SK-N-SH (cell line): Measurements from ENCODE around the gene ZBTB43. TPM values are rescaled to one million over a fixed set of nuclear protein-coding genes. Genes with fewer than 3 reads are reported as not detected.

Experiments used
- CTCF ChIA-PET: fragments of 300-600, 350-600 bp; formaldehyde crosslinking; extraction: SDS; loops from one replicate; lab custom pipeline; 2021; lab: Yijun Ruan, JAX
- POLR2A ChIA-PET: fragments of 350-600 bp; sonication (Branson Sonifier 250); formaldehyde crosslinking; extraction: SDS; loops from one replicate; lab custom pipeline; 2020; ENCODE audit warnings: antibody characterized with exemption, inconsistent platforms; lab: Yijun Ruan, JAX
- DNase-seq: peaks from one replicate; pipeline ENCODE4 v3.0.0; 2012
- H2AFZ ChIP-seq: fragments of 200-600 bp; sonication (generic); 2 replicates; pipeline ENCODE4 v1.8.1; 2016; ENCODE audit warnings: antibody characterized with exemption, mild to moderate bottlenecking, low read depth
- H3F3A ChIP-seq: fragments of 200-600 bp; sonication (generic); replicated peaks from 2 replicates; pipeline ENCODE3; 2016; ENCODE audit warnings: antibody characterized with exemption, mild to moderate bottlenecking; ENCODE audit not compliant: insufficient read depth
- H3K27ac ChIP-seq, 2 experiments: fragments of 200-500 bp in 1 of 2; fragments of 200-600 bp in 1 of 2; sonication (Bioruptor generic) in 1 of 2; sonication (generic), shearing (Covaris generic) in 1 of 2; 2 replicates each; pipeline versions ENCODE4 v1.5.1 to v1.6.1; 2014 to 2016; ENCODE audit warnings: low read depth in 2 of 2, inconsistent platforms in 1 of 2, low read length in 1 of 2, mild to moderate bottlenecking in 1 of 2, mixed read lengths in 1 of 2
- H3K27me3 ChIP-seq: fragments of 200-600 bp; sonication (generic), shearing (Covaris generic); 2 replicates; pipeline ENCODE4 v1.6.1; 2016; ENCODE audit warnings: mixed run types; ENCODE audit not compliant: insufficient read depth
- H3K36me3 ChIP-seq, 2 experiments: fragments of 200-500 bp in 1 of 2; fragments of 200-600 bp in 1 of 2; sonication (Bioruptor generic) in 1 of 2; sonication (generic) in 1 of 2; replicated peaks in 1 of 2; 2 replicates each; pipeline versions ENCODE3 to v1.5.1; 2014 to 2016; ENCODE audit warnings: low read length in 1 of 2, mild to moderate bottlenecking in 1 of 2; ENCODE audit not compliant: insufficient read depth in 2 of 2, control insufficient read depth in 1 of 2
- H3K4me1 ChIP-seq, 2 experiments: fragments of 200-500 bp in 1 of 2; fragments of 200-600 bp in 1 of 2; sonication (Bioruptor generic) in 1 of 2; sonication (generic), shearing (Covaris generic) in 1 of 2; 2 replicates each; pipeline versions ENCODE4 v1.5.1 to v1.6.1; 2014 to 2016; ENCODE audit warnings: low read depth in 1 of 2, low read length in 1 of 2, mixed run types in 1 of 2; ENCODE audit not compliant: insufficient read depth in 2 of 2, control insufficient read depth in 1 of 2
- H3K4me2 ChIP-seq: fragments of 200-600 bp; sonication (generic), shearing (Covaris generic); 2 replicates; pipeline ENCODE4 v1.6.1; 2017; ENCODE audit warnings: mixed run types
- H3K4me3 ChIP-seq, 2 experiments: fragments of 200-500 bp in 1 of 2; fragments of 200-600 bp in 1 of 2; sonication (Bioruptor generic) in 1 of 2; sonication (generic), shearing (Covaris generic) in 1 of 2; 2 replicates each; pipeline versions ENCODE4 v1.5.1 to v1.8.1; 2014 to 2016; ENCODE audit warnings: low read depth in 2 of 2, inconsistent platforms in 1 of 2, low read length in 1 of 2, mild to moderate bottlenecking in 1 of 2, mixed read lengths in 1 of 2, moderate library complexity in 1 of 2
- H3K79me2 ChIP-seq: fragments of 200-600 bp; sonication (generic); 2 replicates; pipeline ENCODE4 v1.8.1; 2017; ENCODE audit warnings: mild to moderate bottlenecking; ENCODE audit not compliant: insufficient read depth
- H3K9ac ChIP-seq: fragments of 200-600 bp; sonication (generic); 2 replicates; pipeline ENCODE4 v1.6.1; 2017; ENCODE audit warnings: mixed run types
- H3K9me2 ChIP-seq: fragments of 200-600 bp; sonication (generic); 2 replicates; pipeline ENCODE4 v1.6.1; 2017; ENCODE audit warnings: mixed run types
- H3K9me3 ChIP-seq: fragments of 200-600 bp; sonication (generic); 2 replicates; pipeline ENCODE4 v1.6.1; 2017; ENCODE audit warnings: mixed run types, mild to moderate bottlenecking, moderate library complexity
- H4K20me1 ChIP-seq: fragments of 200-600 bp; sonication (generic); 2 replicates; pipeline ENCODE4 v1.6.1; 2017; ENCODE audit warnings: mild to moderate bottlenecking, mixed run types; ENCODE audit not compliant: insufficient read depth
- CHD2 ChIP-seq: fragments of 150-350 bp; IDR thresholded peaks from 2 replicates; pipeline ENCODE4 v1.6.1; 2018; ENCODE audit warnings: low read length; ENCODE audit not compliant: partially characterized antibody
- ELF1 ChIP-seq: IDR thresholded peaks from 2 replicates; pipeline ENCODE4 v1.4.0; 2012
- EP300 ChIP-seq, 2 experiments: IDR thresholded peaks; 2 replicates each; pipeline versions ENCODE4 v1.4.0 to v1.6.1; 2012; ENCODE audit warnings: borderline replicate concordance in 1 of 2, low read depth in 1 of 2, low read length in 1 of 2
- FOSL2 ChIP-seq: IDR thresholded peaks from 2 replicates; pipeline ENCODE4 v1.4.0; 2012; ENCODE audit warnings: low read depth, mild to moderate bottlenecking, moderate library complexity, borderline replicate concordance
- GABPA ChIP-seq: IDR thresholded peaks from 2 replicates; pipeline ENCODE4 v1.4.0; 2012; ENCODE audit warnings: low read depth, mild to moderate bottlenecking
- GATA2 ChIP-seq: sonication (generic); formaldehyde crosslinking; IDR thresholded peaks from 2 replicates; pipeline ENCODE4 v1.5.0; 2020; ENCODE audit warnings: mild to moderate bottlenecking, missing genetic modification reagents
- JUND ChIP-seq: IDR thresholded peaks from 2 replicates; pipeline ENCODE4 v1.4.0; 2012
- MAX ChIP-seq: IDR thresholded peaks from 2 replicates; pipeline ENCODE4 v1.4.0; 2012; ENCODE audit warnings: low read depth
- MEF2A ChIP-seq: IDR thresholded peaks from 2 replicates; pipeline ENCODE4 v1.4.0; 2012; ENCODE audit warnings: low read depth, borderline replicate concordance
- NFIC ChIP-seq: IDR thresholded peaks from 2 replicates; pipeline ENCODE4 v1.4.0; 2012; ENCODE audit warnings: borderline replicate concordance
- NRF1 ChIP-seq: IDR thresholded peaks from 2 replicates; pipeline ENCODE4 v1.6.1; 2012; ENCODE audit warnings: low read depth, mild to moderate bottlenecking, low read length
- POLR2AphosphoS5 ChIP-seq: IDR thresholded peaks from 2 replicates; pipeline ENCODE4 v1.6.1; 2012; ENCODE audit warnings: low read depth, low read length
- RAD21 ChIP-seq: IDR thresholded peaks from 2 replicates; pipeline ENCODE4 v1.6.1; 2012; ENCODE audit warnings: mild to moderate bottlenecking, low read length
- REST ChIP-seq: IDR thresholded peaks from 2 replicates; pipeline ENCODE4 v1.6.1; 2012; ENCODE audit warnings: mild to moderate bottlenecking, low read depth, low read length, moderate library complexity
- RFX5 ChIP-seq: IDR thresholded peaks from 2 replicates; pipeline ENCODE4 v1.6.1; 2012; ENCODE audit warnings: mild to moderate bottlenecking, improper control_type of control experiment, low read length
- RXRA ChIP-seq: IDR thresholded peaks from 2 replicates; pipeline ENCODE4 v1.4.0; 2012; ENCODE audit warnings: low read depth, mild to moderate bottlenecking, borderline replicate concordance
- SIN3A ChIP-seq: IDR thresholded peaks from 2 replicates; pipeline ENCODE4 v1.6.1; 2012; ENCODE audit warnings: low read depth, mild to moderate bottlenecking, low read length, moderate library complexity, borderline replicate concordance
- TAF1 ChIP-seq: IDR thresholded peaks from 2 replicates; pipeline ENCODE4 v1.6.1; 2012; ENCODE audit warnings: low read depth, mild to moderate bottlenecking, low read length, moderate library complexity, borderline replicate concordance
- YY1 ChIP-seq: IDR thresholded peaks from 2 replicates; pipeline ENCODE4 v1.4.0; 2012; ENCODE audit warnings: low read depth, mild to moderate bottlenecking
- WGBS: methylation state at CpG from one replicate; pipeline ENCODE4 v1.1.6; 2017; ENCODE audit warnings: low lambda C conversion rate; 5-methylcytosine and 5-hydroxymethylcytosine counted together
- polyA plus RNA-seq, 3 experiments: library from polyadenylated mRNA; depleted of rRNA; stranded (reverse); fragments of >200 nt; gene quantifications; 2 replicates each; pipeline ENCODE4 v1.2.3, GENCODE V29; 2012
- TF ChIP-seq, protein P1 (sequence below): fragments of 150-350 bp; IDR thresholded peaks from 2 replicates; pipeline ENCODE4 v1.6.1; 2016; ENCODE audit warnings: mild to moderate bottlenecking, low read depth, low read length
- TF ChIP-seq, protein P2 (sequence below): IDR thresholded peaks from 2 replicates; pipeline ENCODE4; 2012

Gene ZBTB43
- polyA plus RNA-seq, 1 of the 3 experiments (the other 2 are of a cell fraction), result 3.5 TPM

GRCh38 chr9:126830827-126831226, 26.0 kb downstream of the ZBTB43 start:
- no peak overlapping the region for H2AFZ ChIP-seq
- H3K4me3 ChIP-seq, result no peak overlapping the region
- no peak overlapping the region for H3K4me2 ChIP-seq
- no peak for DNase-seq
- ChIA-PET CTCF (no interaction called here), POLR2A (no interaction called here)
- WGBS, result 94% methylated on average over 3 of the region's 3 CpGs
- no peaks in the 10 kb centered on the region for H3K27me3 ChIP-seq
- H3F3A ChIP-seq, result no peaks in the 10 kb centered on the region
- no peak overlapping the region for H3K27ac ChIP-seq
- H3K4me1 ChIP-seq, result peaks cover 0 to 3% of the 10 kb centered on the region in 2 experiments; a peak in 1 of 4 replicates
- H3K79me2 ChIP-seq, result peaks cover 58% of the 10 kb centered on the region
- no peak overlapping the region for H3K9ac ChIP-seq
- TF ChIP-seq NFIC (no peak), GATA2 (CRISPR knock-in tag) (no peak), ELF1 (no peak), FOSL2 (no peak)
- TF ChIP-seq, all 33 proteins: peak for 0
- Histone ChIP-seq H3K36me3 (peaks cover 33 to 36% of the 10 kb centered on the region in 2 experiments), H3K9me3 (no peaks in the 10 kb centered on the region), H4K20me1 (peaks cover 21% of the 10 kb centered on the region), H3K9me2 (no peaks in the 10 kb centered on the region)

GRCh38 chr9:126832440-126832839, 27.6 kb downstream of the ZBTB43 start:
- Histone ChIP-seq H3K4me2 (no peak overlapping the region), H3K27me3 (no peaks in the 10 kb centered on the region), H3K79me2 (peaks cover 56% of the 10 kb centered on the region)
- CTCF ChIA-PET, result no interaction called here
- TF ChIP-seq MEF2A (no peak), RAD21 (no peak), JUND (no peak), YY1 (no peak), SIN3A (no peak), MAX (no peak), RFX5 (no peak), TAF1 (no peak), GABPA (no peak), NFIC (no peak), CHD2 (no peak), POLR2AphosphoS5 (no peak), NRF1 (no peak), EP300 (IDR thresholded peaks at IDR 0.05; ENCODE audit: borderline replicate concordance in 1 of 2, low read depth in 1 of 2, low read length in 1 of 2) (no peak), RXRA (no peak), FOSL2 (no peak), REST (no peak)
- TF ChIP-seq, protein P1, sequence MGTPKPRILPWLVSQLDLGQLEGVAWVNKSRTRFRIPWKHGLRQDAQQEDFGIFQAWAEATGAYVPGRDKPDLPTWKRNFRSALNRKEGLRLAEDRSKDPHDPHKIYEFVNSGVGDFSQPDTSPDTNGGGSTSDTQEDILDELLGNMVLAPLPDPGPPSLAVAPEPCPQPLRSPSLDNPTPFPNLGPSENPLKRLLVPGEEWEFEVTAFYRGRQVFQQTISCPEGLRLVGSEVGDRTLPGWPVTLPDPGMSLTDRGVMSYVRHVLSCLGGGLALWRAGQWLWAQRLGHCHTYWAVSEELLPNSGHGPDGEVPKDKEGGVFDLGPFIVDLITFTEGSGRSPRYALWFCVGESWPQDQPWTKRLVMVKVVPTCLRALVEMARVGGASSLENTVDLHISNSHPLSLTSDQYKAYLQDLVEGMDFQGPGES, result no peak
- TF ChIP-seq, protein P2, sequence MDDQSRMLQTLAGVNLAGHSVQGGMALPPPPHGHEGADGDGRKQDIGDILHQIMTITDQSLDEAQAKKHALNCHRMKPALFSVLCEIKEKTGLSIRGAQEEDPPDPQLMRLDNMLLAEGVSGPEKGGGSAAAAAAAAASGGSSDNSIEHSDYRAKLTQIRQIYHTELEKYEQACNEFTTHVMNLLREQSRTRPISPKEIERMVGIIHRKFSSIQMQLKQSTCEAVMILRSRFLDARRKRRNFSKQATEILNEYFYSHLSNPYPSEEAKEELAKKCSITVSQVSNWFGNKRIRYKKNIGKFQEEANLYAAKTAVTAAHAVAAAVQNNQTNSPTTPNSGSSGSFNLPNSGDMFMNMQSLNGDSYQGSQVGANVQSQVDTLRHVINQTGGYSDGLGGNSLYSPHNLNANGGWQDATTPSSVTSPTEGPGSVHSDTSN, result no peak
- TF ChIP-seq, all 33 proteins: peak for 0
- Histone ChIP-seq H4K20me1 (peaks cover 30% of the 10 kb centered on the region), H3K9me2 (no peaks in the 10 kb centered on the region), H3K27ac (no peak overlapping the region), H3F3A (no peaks in the 10 kb centered on the region), H2AFZ (no peak overlapping the region), H3K36me3 (peaks cover 33 to 39% of the 10 kb centered on the region in 2 experiments), H3K9me3 (no peaks in the 10 kb centered on the region), H3K4me3 (no peak overlapping the region), H3K9ac (no peak overlapping the region), H3K4me1 (peaks cover 0 to 3% of the 10 kb centered on the region in 2 experiments; a peak in 1 of 4 replicates)
- POLR2A ChIA-PET, result no interaction called here
- 94% methylated on average over 8 of the region's 9 CpGs for WGBS
- DNase-seq, result no peak
